Measurements from ENCODE around the gene SDHD. TPM values are rescaled to one million over a fixed set of nuclear protein-coding genes. Genes with fewer than 3 reads are reported as not detected.
A peak's percentile ranks its signal among the peaks of the same experiment; 100 is the strongest.

SDHD gene
- total and polyA plus RNA-seq, 10 donors = 73.7 to 121 (median 92.8) TPM

DNA sequence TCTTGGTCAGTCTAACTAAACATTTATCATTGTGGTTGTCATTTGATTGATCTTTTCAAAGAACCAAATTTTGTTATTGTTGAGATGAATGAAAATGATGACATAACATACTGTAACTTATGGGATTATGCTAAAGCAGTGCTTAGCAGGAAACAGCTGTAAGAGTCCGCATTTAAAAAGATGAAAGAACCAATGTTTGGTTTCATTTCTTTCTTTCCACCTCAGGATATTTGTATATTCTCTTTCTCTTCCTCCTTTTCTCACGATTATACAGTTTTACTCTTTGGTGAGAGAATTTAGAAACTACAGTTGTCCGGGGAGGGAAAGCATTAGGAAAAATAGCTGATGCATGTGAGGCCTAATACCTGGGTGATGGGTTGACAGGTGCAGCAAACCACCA is 36.0 kb upstream of the SDHD start:
- H3K27ac ChIP-seq = peak overlapping the region in 4 of 8 donors; percentile 39 to 50 (median 46)
- no peak for DNase-seq

DNA sequence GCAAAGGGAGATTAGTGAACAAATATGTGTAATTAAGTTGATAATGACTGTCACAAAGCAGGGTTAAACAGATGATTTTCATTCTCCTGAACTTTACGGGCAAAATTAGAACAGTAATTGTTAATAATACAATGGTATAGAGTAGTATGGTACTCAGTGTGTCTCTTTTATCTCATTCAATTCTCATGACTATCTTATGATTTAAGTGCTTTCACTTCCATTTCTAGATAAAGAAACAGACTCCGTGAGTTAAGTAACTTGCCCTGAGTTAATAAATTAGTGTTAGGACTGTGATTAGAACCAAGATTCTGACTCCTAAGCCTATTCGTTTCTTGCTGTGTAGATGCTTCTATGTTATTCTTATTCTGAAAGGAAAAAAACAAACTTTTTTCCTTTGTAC is 34.9 kb upstream of the SDHD start:
- WGBS, 5 donors = 79 to 85% (median 81%) methylated on average over 3 of the region's 3 CpGs
- Histone ChIP-seq H3K4me1 (peaks cover 0 to 47% (median 22%) of the 10 kb centered on the region in 6 donors), H3K4me3 (no peak overlapping the region), H3K36me3 (peaks cover 2 to 90% (median 43%) of the 10 kb centered on the region in 6 donors), H3K27ac (peak overlapping the region in 4 of 8 donors; percentile 39 to 50 (median 46)), H3K27me3 (replicated peaks in 1 of 7) (no peaks in the 10 kb centered on the region), H3K9me3 (peaks cover 0 to 6% (median 0%) of the 10 kb centered on the region in 8 donors)
- DNase-seq = no peak
- TF ChIP-seq POLR2A (IDR thresholded peaks at IDR 0.05) (no peak), POLR2AphosphoS5 (IDR thresholded peaks at IDR 0.05) (no peak)
- TF ChIP-seq, protein P1, sequence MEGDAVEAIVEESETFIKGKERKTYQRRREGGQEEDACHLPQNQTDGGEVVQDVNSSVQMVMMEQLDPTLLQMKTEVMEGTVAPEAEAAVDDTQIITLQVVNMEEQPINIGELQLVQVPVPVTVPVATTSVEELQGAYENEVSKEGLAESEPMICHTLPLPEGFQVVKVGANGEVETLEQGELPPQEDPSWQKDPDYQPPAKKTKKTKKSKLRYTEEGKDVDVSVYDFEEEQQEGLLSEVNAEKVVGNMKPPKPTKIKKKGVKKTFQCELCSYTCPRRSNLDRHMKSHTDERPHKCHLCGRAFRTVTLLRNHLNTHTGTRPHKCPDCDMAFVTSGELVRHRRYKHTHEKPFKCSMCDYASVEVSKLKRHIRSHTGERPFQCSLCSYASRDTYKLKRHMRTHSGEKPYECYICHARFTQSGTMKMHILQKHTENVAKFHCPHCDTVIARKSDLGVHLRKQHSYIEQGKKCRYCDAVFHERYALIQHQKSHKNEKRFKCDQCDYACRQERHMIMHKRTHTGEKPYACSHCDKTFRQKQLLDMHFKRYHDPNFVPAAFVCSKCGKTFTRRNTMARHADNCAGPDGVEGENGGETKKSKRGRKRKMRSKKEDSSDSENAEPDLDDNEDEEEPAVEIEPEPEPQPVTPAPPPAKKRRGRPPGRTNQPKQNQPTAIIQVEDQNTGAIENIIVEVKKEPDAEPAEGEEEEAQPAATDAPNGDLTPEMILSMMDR (IDR thresholded peaks at IDR 0.05 in 8 of 11, conservative IDR thresholded peaks at IDR 0.05 in 3 of 11) = no peak
- intact Hi-C loops (cut with DNase I; ENCODE audit: low total_unique reads) = no loop called here

More for the DNA sequence above, 36.0 kb upstream of the SDHD start:
- Histone ChIP-seq H3K27me3 (replicated peaks in 1 of 7) (no peaks in the 10 kb centered on the region), H3K4me3 (no peak overlapping the region), H3K4me1 (peaks cover 0 to 47% (median 22%) of the 10 kb centered on the region in 6 donors), H3K36me3 (peaks cover 2 to 91% (median 46%) of the 10 kb centered on the region in 6 donors), H3K9me3 (peaks cover 0 to 6% (median 0%) of the 10 kb centered on the region in 8 donors)
- TF ChIP-seq POLR2AphosphoS5 (IDR thresholded peaks at IDR 0.05) (no peak), POLR2A (IDR thresholded peaks at IDR 0.05) (no peak)
- TF ChIP-seq, protein P1 (IDR thresholded peaks at IDR 0.05 in 8 of 11, conservative IDR thresholded peaks at IDR 0.05 in 3 of 11) = no peak
- intact Hi-C loops (cut with DNase I; ENCODE audit: low total_unique reads) = no loop called here
- 54 to 75% (median 61%) methylated on average over 3 of the region's 3 CpGs for WGBS, 5 donors

DNA sequence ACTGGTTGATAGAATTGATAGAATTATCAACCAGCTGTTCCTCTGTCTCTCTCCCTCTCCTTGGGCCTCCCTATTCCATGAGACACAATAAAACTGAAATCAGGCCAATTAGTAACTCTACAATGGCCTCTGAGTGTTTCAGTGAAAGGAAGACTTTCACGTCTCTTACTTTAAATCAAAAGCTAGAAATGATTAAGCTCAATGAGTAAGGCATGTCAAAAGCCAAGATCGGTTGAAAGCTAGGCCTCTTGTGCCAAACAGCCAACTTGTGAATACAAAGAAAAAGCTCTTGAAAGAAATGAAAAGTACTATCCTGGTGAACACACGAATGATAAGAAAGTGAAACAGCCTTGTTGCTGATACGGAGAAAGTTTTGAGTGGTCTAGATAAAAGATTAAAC is 29.5 kb upstream of the SDHD start:
- no peak overlapping the region for H3K27ac ChIP-seq
- peaks cover 2 to 97% (median 62%) of the 10 kb centered on the region in 6 donors for H3K36me3 ChIP-seq
- H3K27me3 ChIP-seq (replicated peaks in 1 of 7) = no peaks in the 10 kb centered on the region
- no peak for DNase-seq
- no peak overlapping the region for H3K4me3 ChIP-seq
- H3K4me1 ChIP-seq = peaks cover 0 to 5% (median 0%) of the 10 kb centered on the region in 6 donors
- TF ChIP-seq, protein P1 (IDR thresholded peaks at IDR 0.05 in 8 of 11, conservative IDR thresholded peaks at IDR 0.05 in 3 of 11) = no peak
- TF ChIP-seq POLR2AphosphoS5 (IDR thresholded peaks at IDR 0.05) (no peak), POLR2A (IDR thresholded peaks at IDR 0.05) (no peak)
- intact Hi-C loops (cut with DNase I; ENCODE audit: low total_unique reads) = no loop called here
- no peaks in the 10 kb centered on the region for H3K9me3 ChIP-seq
- WGBS, 5 donors = 74 to 91% (median 84%) methylated on average over 4 of the region's 4 CpGs

DNA sequence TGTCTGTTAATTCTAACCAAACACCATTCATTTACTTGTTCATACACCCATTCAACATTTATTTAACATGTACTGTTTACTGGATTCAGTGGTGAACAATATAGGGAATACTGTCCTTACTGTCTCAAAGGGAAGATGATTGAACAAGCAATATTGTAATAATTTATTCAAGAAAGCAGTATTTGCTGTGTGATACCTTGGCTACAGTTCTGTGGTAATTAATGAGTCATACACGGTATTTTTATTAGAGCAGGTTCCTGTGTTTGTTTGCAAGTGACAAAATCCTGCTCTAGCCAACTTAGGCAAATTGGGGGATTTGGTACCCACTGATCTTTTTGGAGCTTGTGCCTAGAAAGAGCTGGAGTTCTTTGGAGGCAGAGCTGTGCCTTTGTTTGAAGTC is 28.6 kb upstream of the SDHD start:
- H3K36me3 ChIP-seq = peaks cover 2 to 97% (median 64%) of the 10 kb centered on the region in 6 donors
- 56 to 83% (median 63%) methylated on average over 1 of the region's 1 CpG for WGBS, 5 donors
- no peaks in the 10 kb centered on the region for H3K27me3 ChIP-seq (replicated peaks in 1 of 7)
- H3K9me3 ChIP-seq = no peaks in the 10 kb centered on the region
- TF ChIP-seq, protein P1 (IDR thresholded peaks at IDR 0.05 in 8 of 11, conservative IDR thresholded peaks at IDR 0.05 in 3 of 11) = no peak
- TF ChIP-seq POLR2A (IDR thresholded peaks at IDR 0.05) (no peak), POLR2AphosphoS5 (IDR thresholded peaks at IDR 0.05) (no peak)
- H3K4me3 ChIP-seq = no peak overlapping the region
- no peak for DNase-seq
- no peak overlapping the region for H3K27ac ChIP-seq
- H3K4me1 ChIP-seq = no peaks in the 10 kb centered on the region
- intact Hi-C loops (cut with DNase I; ENCODE audit: low total_unique reads) = no loop called here
